NCI-H510A (cell line): ENCODE results near the gene AUH.

Experiments used
- DNase-seq: peaks from one replicate; lab custom pipeline; 2025; lab: John Stamatoyannopoulos, UW

The AUH gene

DNA sequence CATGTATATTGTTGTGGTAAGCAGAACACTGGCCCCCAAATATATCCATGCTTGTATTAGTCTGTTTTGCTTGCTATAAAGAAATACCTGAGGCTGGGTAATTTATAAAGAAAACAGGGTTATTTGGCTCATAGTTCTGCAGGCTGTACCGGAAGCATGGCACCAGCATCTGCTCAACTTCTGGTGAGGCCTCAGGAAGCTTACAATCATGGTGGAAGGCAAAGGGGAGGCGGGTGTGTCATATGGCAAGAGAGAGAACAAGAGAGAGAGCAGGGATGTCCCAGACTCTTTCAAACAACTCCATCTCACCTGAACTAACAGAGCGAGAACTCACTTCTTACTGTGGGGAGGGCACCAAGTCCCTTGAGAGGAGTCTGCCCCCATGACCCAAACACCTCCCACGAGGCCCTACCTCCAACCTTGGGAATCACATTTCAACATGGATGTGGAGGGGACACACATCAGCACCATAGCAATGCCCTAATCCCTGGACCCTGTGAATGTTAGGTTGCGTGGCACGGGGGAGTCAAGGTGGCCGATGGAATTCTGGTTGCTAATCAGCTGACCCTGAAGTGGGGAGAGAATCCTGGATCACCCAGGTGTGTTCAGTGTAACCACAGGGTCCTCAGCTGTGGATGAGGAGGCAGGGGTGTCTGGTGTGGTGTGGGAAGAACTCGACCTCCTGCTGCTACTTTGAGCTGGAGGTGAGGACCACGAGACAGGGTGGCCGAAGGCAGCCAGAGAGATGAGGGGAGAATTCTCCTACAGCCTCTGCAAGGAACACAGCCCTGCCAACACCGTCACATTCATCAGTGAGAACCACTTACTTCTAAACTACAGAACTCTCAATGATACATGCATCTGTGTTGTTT lies 172.8 kb downstream of the AUH start:
- no peak for DNase-seq

DNA sequence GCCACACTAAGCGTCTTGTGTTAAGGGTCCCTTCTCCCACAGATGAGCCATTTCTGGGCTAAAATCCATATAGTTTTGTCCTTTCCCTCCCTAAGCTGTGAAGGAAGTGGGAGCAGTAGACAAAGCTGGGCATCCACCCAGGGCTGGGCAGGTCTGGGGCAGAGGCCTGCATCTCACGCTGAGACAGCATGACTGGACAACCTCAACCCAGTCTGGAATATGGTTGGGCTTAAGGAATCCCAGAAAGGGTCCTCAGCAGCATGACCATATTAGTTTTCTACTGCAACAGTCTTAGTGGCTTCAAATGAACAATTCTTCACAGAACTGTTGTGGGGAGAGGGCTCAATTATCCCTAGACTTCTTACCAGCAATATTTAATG lies 173.8 kb downstream of the AUH start:
- DNase-seq = no peak

DNA sequence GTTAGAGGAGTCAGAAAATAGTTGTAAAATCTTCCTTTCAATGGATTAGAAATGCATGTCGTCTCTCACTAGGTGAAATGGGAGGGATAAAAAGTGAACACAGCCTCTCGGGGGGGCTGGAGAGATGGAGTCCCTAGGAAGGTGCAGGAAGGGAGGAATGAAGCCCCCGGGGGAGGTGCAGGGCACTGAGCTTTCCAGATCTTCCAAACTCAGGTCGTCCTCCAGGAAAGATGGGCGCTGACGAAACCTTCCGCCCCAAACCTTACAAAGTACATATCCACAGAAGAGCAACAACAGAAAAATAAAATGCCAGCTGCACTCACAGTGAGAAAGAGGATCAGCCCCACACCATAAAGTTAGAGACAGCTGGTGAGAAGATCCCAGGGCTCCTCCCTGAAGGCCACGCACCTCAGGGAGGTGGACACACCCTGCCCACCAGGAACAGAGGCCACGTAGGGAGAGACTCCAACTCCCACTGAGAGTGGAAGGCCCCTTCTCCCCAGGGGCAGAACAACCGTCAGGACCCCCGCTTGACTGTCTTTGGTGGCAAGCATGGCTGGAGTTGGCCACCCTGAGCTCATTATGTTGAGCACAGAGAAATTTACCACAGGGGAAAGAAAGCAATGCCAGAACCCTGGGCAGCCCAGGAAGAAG lies 174.3 kb downstream of the AUH start:
- no peak for DNase-seq

DNA sequence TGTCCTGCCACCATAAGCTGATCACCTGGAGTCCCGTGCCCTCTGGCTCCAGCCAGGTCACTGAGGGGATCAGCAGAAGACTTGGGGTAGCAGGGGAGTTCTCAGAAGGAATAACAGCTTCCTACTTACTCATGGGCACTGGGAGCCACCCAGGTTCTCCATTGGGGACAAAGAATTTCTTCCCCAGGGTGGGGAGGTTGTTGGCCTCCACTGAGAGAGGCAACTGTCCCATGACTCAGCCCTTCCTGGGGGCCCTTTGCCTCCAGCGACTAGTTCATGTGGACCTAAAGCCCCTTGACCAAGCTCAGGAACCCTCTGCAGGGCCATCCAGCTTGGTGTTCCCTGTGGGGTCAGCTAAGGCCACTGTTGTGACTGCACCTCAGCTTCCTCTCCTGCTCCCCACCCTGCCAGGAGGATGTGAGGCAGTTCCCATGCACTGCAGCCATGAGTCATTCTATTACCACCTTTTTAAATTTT lies 175.0 kb downstream of the AUH start:
- DNase-seq = no peak

DNA sequence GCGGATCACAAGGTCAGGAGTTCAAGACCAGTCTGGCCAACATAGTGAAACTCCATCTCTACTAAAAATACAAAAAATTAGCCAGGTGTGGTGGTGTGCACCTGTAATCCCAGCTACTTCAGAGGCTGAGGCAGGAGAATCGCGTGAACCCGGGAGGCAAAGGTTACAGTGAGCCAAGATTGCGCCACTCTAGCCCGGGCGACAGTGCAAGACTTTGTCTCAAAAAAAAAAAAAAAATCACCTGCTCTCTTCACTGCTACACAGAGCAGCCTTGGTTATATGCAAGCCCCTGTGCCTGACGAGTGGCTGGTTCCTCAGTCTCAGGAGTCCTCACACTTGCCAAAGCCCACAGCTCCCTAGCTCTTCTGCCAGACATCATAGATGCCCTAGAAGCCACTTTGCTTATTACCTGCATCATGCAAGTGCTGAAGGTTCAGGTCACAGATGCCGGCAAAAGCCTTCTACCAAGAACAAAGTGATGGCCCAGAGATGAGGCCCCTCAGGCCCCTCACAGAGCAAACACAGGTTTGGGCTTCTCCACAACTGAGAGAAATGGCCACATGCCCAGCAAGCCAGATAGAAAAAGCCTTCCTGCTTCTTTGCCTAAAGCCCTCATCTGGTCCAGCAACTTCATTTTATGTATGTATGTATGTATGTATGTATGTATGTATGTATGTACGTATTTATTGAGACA lies 176.4 kb downstream of the AUH start:
- no peak for DNase-seq

DNA sequence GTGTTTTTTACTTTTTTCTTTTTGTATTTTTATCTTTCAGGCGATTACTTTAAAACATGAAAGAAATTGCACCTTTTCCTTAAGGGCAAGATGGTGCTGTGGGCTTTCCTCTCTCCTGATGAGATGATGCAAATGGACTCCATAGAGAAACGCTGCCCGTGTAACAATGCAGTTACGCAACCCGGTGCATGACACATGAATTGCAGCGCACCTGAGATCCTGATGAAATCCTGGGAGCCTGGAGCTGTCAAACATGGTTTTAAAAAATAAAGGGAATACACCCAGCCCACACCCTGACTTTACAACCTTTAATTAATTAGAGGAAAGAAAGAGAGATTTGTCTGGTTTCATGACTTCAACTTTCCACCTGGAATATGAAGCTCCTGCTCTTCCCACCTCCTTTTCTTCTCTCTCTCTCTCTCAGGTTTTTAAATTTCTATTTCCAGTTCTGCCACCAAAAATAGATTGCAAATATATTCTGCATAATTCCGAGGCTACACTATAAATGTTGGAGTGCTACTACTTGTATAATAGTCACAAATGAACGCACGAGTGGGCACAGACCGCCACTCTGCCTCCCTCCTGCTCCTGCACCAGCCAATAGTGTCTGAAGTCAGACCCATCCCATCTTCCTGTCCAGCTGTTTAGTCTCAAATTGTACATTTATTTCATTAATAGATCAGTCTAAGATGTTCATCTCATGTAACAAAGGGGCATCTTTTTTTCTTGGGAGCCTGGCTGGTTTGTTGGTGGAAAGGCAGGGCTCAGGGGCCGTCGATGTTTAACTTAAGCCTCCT lies 179.1 kb downstream of the AUH start:
- DNase-seq = peak; percentile 5

DNA sequence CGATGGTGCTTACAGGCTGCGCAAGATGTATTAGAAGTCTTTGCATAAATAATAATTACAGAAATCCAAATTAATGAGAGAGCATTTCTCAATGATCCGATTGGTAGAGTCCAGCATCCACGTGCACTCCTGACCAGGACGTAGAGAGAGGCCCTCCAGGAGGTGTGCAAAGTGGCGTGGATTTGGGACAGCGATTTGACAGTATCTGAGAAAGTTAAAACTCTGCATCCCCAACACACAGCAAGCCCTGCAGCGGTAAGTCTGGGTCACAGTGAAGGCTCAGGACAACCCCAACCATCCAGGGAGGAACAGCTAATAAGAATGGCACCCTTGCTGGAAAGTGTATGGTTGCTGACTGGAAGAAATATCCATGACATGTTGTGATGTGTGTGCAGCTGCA lies 180.2 kb downstream of the AUH start:
- DNase-seq = no peak

DNA sequence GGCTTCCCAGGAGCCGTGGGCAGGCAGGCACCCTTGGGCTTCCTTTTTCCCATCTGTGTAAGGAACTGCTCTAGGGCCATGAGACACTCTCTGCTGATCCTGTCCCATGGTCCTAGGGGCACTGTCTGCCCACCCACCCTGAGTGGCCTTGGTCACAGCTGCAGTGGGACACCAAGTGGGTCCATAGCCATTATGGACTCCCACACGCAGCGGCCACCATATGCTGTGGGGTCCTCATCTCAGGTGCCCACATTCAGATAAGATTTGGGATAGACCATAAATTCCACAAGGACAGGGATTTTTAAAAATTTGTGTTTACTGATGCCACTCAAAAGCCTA lies 180.8 kb downstream of the AUH start:
- DNase-seq = no peak

DNA sequence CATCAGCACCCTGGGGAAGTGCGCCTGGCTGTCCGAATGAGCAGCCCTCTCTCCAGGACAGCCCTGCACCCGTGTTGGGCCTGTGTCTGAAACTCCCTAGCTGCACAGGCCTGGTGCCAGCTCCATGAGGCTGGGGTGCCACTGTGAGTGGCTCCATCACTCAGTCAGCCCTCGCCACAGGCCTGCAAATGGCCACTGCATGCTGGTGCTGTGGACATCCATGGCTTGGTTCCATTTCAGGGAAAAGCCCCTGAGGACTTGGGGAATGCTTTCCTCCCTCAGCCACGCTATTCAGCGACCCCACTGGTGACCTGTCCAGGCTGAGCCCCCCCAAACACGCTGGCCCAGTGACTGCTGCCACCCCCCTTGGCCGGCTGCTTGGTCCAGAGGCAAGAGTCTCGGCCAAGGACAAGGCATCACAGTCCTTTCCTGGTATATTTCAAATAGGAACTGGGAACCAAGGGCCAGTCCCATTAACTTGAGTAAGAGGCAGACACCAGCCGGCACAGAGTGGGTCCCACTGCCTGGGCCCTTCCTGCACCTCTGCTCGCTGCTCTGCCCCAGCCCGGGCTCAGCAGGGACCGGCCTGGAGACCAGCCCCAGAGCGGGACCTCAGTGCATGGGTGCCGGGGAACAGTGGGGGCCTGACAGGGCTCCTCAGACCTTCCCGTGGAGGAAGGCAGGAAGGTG lies 181.3 kb downstream of the AUH start:
- no peak for DNase-seq

DNA sequence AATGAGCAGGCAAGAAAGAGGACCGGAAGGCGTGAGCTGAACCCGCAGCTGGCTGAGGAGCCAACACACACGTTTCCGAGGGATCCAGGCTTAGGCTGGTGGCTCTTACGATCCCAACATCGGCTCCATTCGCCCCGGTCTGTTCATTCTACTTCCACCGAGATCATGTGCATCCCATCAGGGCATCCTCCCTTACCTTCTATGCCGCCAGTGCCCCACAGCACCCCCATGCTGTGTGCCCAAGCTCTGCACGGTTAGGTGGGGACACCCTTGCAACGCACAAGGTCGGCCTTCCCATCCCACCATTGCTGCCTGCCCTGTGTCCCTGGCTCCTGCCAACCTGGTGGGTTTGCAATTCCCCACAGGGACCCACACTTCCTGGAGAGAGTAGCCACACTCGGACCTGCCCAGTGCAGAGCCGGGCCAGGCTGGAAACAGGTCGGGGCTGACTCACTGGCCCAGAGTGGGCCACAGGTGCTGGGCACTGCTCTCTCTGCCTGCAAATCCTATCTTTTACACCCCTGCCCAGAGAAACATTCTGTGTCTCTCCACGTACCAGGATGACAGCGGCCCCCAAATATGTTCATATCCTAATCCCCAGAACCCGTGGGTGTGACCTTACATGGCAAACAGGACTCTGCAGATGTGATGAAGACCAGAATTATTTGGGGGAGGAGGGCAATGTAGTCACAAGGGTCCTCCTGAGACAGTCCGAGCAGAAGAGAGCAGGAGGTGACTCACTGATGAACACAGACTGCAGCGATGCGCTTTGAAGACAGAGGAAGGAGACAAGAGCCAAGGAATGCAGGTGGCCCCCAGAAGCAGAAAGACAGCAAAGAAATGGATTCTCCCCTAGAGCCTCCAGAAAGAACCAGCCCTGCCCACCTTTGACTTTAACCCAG lies 182.2 kb downstream of the AUH start:
- no peak for DNase-seq

DNA sequence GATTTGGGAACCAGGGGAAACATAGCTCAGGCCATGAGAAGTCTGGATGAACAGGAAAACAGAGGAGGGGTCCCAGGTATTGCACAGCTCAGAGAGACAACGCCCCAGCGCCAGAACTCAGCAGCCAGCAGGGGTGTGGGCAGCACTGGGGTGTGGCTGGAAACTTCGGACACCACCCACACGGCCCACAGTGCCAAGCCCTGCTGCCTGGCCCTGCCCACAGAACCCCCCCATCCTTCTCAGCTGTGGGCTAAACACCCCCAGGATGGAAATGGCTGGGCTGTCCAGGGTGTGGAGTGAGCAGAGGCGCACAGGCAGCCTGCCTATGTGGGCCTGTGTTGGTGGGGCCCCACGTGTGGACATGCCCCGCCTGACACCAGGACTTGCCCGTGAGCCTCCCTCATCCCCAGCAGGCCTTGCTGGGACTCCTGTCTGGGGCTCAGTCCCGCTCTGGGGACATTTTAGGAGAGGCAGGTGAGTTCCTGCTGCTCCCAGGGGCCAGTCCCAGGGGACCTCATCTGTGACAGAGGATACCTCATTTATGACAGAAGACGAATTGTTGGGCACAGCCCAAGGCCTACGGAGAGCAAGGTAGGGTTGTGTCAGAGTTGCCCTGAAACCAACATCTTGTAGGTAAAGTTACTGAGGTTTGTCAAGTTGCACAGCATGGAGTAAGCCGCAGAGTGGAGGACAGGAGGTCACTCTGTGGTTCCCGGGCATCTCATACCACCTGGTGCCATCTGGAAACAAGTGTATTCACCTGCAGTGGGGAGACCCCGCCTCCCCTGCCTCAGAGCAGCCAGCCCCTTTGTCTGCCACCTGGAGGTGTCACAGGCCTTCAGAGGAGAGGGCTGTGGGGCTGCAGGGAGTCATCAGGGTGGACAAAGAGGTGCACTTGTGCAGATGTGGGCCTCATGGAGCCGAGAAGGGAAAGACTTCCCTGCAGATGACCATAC lies 183.2 kb downstream of the AUH start:
- DNase-seq = peak; percentile 31

DNA sequence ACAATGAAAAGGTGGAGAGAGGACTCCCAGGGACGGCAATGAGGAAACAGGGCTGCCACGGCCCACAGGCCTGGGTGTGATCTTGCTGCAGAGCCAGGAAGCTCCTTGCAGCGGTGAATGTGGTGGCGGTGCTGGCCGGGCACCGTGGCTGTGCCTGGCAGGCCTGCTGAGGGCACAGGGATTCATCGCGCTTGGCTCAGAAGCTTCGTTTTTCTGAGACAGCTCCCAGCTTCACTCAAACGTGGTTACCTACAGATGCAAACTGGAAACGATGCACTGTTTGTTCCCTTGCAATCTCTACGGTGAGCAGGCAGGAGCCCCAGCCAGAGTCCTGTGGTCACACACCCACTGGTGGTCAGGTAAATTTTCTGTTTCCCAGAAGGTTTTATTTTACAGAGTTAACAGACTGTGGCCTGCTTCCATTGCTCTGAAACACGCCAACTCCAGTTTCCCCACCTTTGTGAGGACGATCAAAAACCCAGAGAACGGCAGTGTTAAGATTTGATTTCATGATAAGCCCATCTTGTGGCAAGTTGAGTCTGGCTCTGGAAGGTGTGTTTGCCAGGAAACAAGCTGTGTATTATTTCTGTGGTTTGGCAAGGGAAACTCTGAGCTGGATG lies 183.9 kb downstream of the AUH start:
- DNase-seq = no peak

DNA sequence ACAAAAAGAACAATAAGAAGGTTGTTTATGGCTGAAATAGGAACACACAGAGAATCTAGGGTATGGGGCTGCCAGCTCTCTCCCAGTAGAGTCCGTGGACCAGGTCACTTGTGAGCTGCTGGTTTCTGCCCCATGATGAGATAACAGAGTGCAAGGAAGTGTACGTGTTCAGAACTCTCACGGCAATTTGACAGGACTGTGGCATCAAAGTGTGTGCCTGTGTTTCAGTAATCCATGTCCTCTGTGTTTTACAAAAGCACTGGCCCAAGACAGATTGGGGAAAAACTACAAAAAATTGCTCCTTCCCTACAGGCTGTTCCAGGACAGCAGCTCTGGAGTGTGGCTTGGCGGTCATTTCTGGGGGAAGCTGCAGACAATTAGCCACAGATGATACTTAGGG lies 184.6 kb downstream of the AUH start:
- DNase-seq = no peak

DNA sequence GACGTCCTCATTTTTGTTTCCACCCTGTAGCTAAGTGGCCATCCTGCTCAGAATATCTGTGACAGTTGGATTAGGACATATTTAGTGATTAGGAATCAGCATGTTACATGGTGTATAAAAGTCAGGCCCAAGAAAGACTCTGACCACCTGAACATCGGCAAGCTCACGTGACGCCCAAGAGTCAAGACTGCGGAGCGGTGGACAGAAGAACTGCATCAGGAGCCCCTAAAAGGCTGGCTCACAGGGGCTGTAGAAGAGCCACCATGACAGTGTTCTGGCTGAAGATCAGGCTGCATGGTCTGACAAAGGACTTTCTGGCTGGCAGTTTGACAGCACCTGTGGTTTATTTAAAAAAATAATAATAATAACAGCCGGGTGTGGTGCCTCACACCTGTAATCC lies 185.3 kb downstream of the AUH start:
- DNase-seq = no peak

DNA sequence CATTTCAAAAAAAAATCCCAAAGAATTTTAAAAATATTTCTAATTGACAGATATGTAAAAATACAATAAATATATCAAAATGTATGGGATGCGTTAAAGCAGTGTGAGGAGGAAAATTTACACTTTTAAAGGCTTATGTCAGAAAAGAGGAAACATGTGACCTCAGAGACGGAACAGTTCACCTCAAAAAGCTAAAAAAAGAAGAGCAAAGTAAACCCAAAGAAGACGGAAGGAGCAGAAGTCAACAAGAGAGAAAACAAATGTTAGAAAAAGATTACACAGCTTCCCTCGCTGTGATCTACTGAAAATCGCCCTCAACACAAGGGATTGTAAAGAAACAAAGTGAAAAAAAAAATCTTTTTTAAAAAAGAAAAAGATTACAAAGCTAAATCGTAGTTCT lies 186.9 kb downstream of the AUH start:
- no peak for DNase-seq

DNA sequence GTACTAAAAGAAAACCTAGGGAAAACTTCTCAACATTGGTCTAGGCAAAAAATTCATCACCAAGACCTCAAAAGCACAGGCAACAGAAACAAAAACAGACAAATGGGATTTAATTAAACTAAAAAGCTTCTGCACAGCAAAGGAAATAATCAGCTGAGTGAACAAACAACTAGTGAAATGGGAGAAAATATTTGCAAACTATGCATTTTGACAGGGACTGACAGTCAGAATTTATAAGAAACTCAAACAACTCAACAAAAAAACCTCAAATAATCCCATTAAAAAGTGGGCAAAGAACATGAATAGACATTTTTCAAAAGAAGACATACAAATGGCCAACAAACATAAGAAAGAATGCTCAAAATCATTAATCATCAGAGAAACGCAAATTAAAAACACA lies 189.4 kb downstream of the AUH start:
- DNase-seq = no peak

DNA sequence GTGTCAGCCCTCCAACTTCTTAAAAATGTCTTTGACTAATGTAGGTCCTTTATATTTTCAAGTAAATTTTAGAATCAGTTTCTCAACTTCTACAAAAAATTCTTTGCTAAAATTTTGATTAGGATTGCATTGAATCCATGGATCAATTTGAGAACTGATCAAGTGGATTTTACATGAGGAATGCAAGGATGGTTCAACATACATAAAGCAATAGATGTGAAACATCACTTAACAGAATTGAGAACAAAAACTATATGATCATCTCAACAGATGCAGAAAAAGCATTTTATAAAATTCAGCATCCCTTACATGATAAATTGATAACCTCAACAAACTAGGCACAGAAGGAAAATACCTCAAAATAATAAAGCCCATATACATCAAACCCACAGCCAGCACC lies 190.8 kb downstream of the AUH start:
- DNase-seq = no peak

DNA sequence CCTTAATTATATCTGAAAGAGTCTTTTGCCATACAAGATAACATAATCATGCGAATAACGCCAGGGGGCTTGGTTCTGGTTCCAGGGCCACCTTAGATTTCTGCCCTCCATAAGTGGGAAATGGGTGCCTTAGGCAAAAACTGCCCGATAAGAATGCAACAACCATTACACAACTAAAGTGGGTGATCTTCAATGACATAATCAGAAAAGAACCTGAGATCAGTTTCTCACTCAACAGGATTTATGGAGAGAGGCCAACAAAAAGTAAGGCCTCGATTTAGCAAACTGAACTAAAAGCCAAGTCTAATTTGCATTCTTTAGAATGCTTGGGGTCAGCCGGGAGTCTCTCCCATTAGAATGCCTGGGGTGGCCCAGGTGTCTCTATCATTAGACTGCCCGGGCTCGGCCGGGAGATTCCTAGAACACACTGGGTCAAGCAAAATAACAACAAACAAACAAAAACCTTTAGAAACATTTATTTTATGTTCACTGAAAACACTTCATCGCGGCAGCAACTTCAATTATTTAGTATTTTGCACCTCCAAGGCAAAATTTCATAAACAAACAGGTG lies 194.8 kb downstream of the AUH start:
- DNase-seq = no peak
